GM23338 (cell line): ENCODE measurements around the gene ANO1. TPM values are rescaled to one million over a fixed set of nuclear protein-coding genes. Genes with fewer than 3 reads are reported as not detected.

ENCODE experiments used
- ATAC-seq: fragments of 200-7000 bp; cut with Tn5 transposase; 3 replicates; pipeline ENCODE4 v1.9.1; 2020
- DNase-seq: peaks from one replicate; pipeline ENCODE4 v3.0.0-alpha.2; 2015; ENCODE audit warnings: low spot score
- H2AFZ ChIP-seq: fragments of 200-600 bp; sonication (generic); 2 replicates; pipeline ENCODE4 v1.8.0; 2016; ENCODE audit warnings: antibody characterized with exemption, mild to moderate bottlenecking, moderate library complexity
- H3F3A ChIP-seq: fragments of 200-600 bp; sonication (generic); replicated peaks from 2 replicates; pipeline ENCODE4 v1.8.0; 2017; ENCODE audit warnings: antibody characterized with exemption, mixed run types, low read depth
- H3K27ac ChIP-seq: fragments of 200-600 bp; sonication (generic); 2 replicates; pipeline ENCODE4 v1.6.1; 2016; ENCODE audit warnings: low read depth
- H3K27me3 ChIP-seq: fragments of 200-600 bp; sonication (generic); 2 replicates; pipeline ENCODE4 v1.8.0; 2016; ENCODE audit warnings: mild to moderate bottlenecking, mixed run types, moderate library complexity; ENCODE audit not compliant: insufficient read depth
- H3K36me3 ChIP-seq: fragments of 200-600 bp; sonication (generic); 2 replicates; pipeline ENCODE4 v1.8.0; 2016; ENCODE audit warnings: mild to moderate bottlenecking; ENCODE audit not compliant: insufficient read depth
- H3K4me1 ChIP-seq: fragments of 200-600 bp; sonication (generic); 2 replicates; pipeline ENCODE4 v1.8.0; 2016; ENCODE audit warnings: mild to moderate bottlenecking, moderate library complexity; ENCODE audit not compliant: insufficient read depth
- H3K4me2 ChIP-seq: fragments of 200-600 bp; sonication (generic); 2 replicates; pipeline ENCODE4 v1.7.1; 2017; ENCODE audit warnings: mixed run types
- H3K4me3 ChIP-seq: fragments of 200-600 bp; sonication (generic); 2 replicates; pipeline ENCODE4 v1.6.1; 2016; ENCODE audit warnings: mixed run types
- H3K79me2 ChIP-seq: fragments of 200-600 bp; sonication (generic); replicated peaks from 2 replicates; pipeline ENCODE4 v1.8.0; 2017; ENCODE audit warnings: mild to moderate bottlenecking; ENCODE audit not compliant: insufficient read depth
- H3K9me2 ChIP-seq: fragments of 200-600 bp; sonication (generic); 2 replicates; pipeline ENCODE4 v1.8.0; 2017; ENCODE audit not compliant: insufficient read depth
- H4K20me1 ChIP-seq: fragments of 200-600 bp; sonication (generic); replicated peaks from 2 replicates; pipeline ENCODE4 v1.8.0; 2017; ENCODE audit warnings: mild to moderate bottlenecking; ENCODE audit not compliant: insufficient read depth
- H3K27ac Mint-ChIP-seq: 2 replicates; pipeline ENCODE4 v1.8.0; 2020; ENCODE audit warnings: inconsistent platforms, mild to moderate bottlenecking, moderate library complexity, mixed read lengths
- H3K27me3 Mint-ChIP-seq: 3 replicates; pipeline ENCODE4 v1.8.0; 2022; ENCODE audit warnings: low read depth, mild to moderate bottlenecking, moderate library complexity, mixed read lengths, inconsistent platforms; ENCODE audit not compliant: insufficient read depth, poor library complexity
- H3K36me3 Mint-ChIP-seq: 3 replicates; pipeline ENCODE4 v1.8.0; 2021; ENCODE audit warnings: low read depth, mild to moderate bottlenecking, inconsistent platforms, moderate library complexity, mixed read lengths
- H3K4me1 Mint-ChIP-seq: 3 replicates; pipeline ENCODE4 v1.8.0; 2020; ENCODE audit warnings: mild to moderate bottlenecking, inconsistent platforms, mixed read lengths
- H3K4me3 Mint-ChIP-seq: 3 replicates; pipeline ENCODE4 v1.8.0; 2021; ENCODE audit warnings: moderate library complexity, mild to moderate bottlenecking, inconsistent platforms, mixed read lengths
- H3K9me3 Mint-ChIP-seq: 3 replicates; pipeline ENCODE4 v1.8.0; 2020; ENCODE audit warnings: moderate library complexity, mild to moderate bottlenecking, inconsistent platforms, mixed read lengths
- CREB1 ChIP-seq: fragments of 250-450 bp; sonication (Bioruptor Pico); IDR thresholded peaks from 2 replicates; pipeline ENCODE4 v1.5.0; 2020; ENCODE audit warnings: low read depth, mild to moderate bottlenecking, moderate library complexity
- CTCF ChIP-seq, 2 experiments: fragments of 200-600 bp in 1 of 2; sonication (generic) in 1 of 2; conservative IDR thresholded peaks; 2 replicates each; pipeline versions ENCODE4 v1.5.1 to v1.6.1; 2016 to 2017; ENCODE audit warnings: antibody characterized with exemption in 2 of 2, low read depth in 2 of 2, mild to moderate bottlenecking in 2 of 2, moderate library complexity in 1 of 2
- ETS1 ChIP-seq: IDR thresholded peaks from 2 replicates; pipeline ENCODE4 v1.6.1; 2016; ENCODE audit warnings: antibody characterized with exemption
- NANOG ChIP-seq: IDR thresholded peaks from 2 replicates; pipeline ENCODE4 v1.6.1; 2016; ENCODE audit warnings: antibody characterized with exemption, borderline replicate concordance
- REST ChIP-seq: IDR thresholded peaks from one replicate; pipeline ENCODE4 v1.6.1; 2018; ENCODE audit warnings: antibody characterized with exemption; ENCODE audit not compliant: unreplicated experiment
- STAT1 ChIP-seq: IDR thresholded peaks from one replicate; pipeline ENCODE4 v1.6.1; 2016; ENCODE audit warnings: antibody characterized with exemption; ENCODE audit not compliant: unreplicated experiment
- ZNF331 ChIP-seq: fragments of 250-450 bp; sonication (Bioruptor Pico); IDR thresholded peaks from 2 replicates; pipeline ENCODE4 v1.5.0; 2020; ENCODE audit warnings: low read depth, mild to moderate bottlenecking, moderate library complexity
- polyA plus RNA-seq: library from polyadenylated mRNA; unstranded; fragments of >200 nt; fragmentation: Nextera tagmentation; extraction: Ambion mirVana; gene quantifications from 2 replicates; pipeline ENCODE4 v1.2.1, GENCODE V29; 2016
- total RNA-seq: library from RNA; depleted of rRNA; stranded (reverse); fragments of >200 nt; shearing (Covaris generic); gene quantifications from 2 replicates; pipeline ENCODE4 v1.2.3, GENCODE V29; 2014

The ANO1 gene
- total and polyA plus RNA-seq, 2 experiments from 2014 or later: 1.4 to 3.4 TPM

- TF ChIP-seq REST (no peak), NANOG (no peak), CTCF (conservative IDR thresholded peaks at IDR 0.05; ENCODE audit: low read depth in 2 of 2) (no peak), CREB1 (CRISPR knock-in tag) (no peak)
Observed at GRCh38 chr11:70088735-70089250, 10.7 kb downstream of the ANO1 start (continued).

- no peak overlapping the region for H3K27ac ChIP-seq
- H3K27ac Mint-ChIP-seq: no peak overlapping the region
- H3K4me2 ChIP-seq: no peak overlapping the region
- peaks cover 4% of the 10 kb centered on the region; the same call in 1 of the 3 replicates for H3K36me3 Mint-ChIP-seq
- no peak overlapping the region for H3K4me3 Mint-ChIP-seq
- no peak overlapping the region for H3K4me3 ChIP-seq
- no peaks in the 10 kb centered on the region for H3K27me3 ChIP-seq
- no peaks in the 10 kb centered on the region for H3K36me3 ChIP-seq
- no peak for DNase-seq
- H3F3A ChIP-seq: no peaks in the 10 kb centered on the region
- no peak for TF ChIP-seq STAT1
- no peak for TF ChIP-seq CREB1 (CRISPR knock-in tag)
- no peak for TF ChIP-seq NANOG
- no peak for TF ChIP-seq CTCF (conservative IDR thresholded peaks at IDR 0.05; ENCODE audit: low read depth in 2 of 2)
- no peak for TF ChIP-seq ZNF331 (CRISPR knock-in tag)
- no peak for TF ChIP-seq ETS1
- H4K20me1 ChIP-seq: no peaks in the 10 kb centered on the region
- ATAC-seq: no peak
- peaks cover 5% of the 10 kb centered on the region for H3K4me1 Mint-ChIP-seq
- no peaks in the 10 kb centered on the region for H3K9me3 Mint-ChIP-seq
- H3K9me2 ChIP-seq: no peaks in the 10 kb centered on the region
- H2AFZ ChIP-seq: no peak overlapping the region
- H3K4me1 ChIP-seq: no peaks in the 10 kb centered on the region
- no peaks in the 10 kb centered on the region for H3K79me2 ChIP-seq
- H3K27me3 Mint-ChIP-seq: peaks cover 9% of the 10 kb centered on the region
Observed at GRCh38 chr11:70089631-70090030, 11.5 kb downstream of the ANO1 start.
